Endothelial cell of umbilical vein (primary cell): ENCODE measurements around the gene ANP32B. TPM values are rescaled to one million over a fixed set of nuclear protein-coding genes. Genes with fewer than 3 reads are reported as not detected.

Source experiments
- BruUV-seq: library from RNA; stranded (reverse); fragments of 400-500 nt; replicated peaks from 2 replicates; lab custom pipeline; 2021; lab: Mats Ljungman, UMichigan
- CTCF ChIA-PET: fragments of 300-600, 350-600 bp; sonication (Branson Sonifier 250); formaldehyde crosslinking; loops from one replicate; lab custom pipeline; 2021; ENCODE audit warnings: antibody characterized with exemption, inconsistent platforms; lab: Charles Lee
- POLR2A ChIA-PET: fragments of 300-600, 350-600 bp; sonication (Branson Sonifier 250); formaldehyde crosslinking; loops from one replicate; lab custom pipeline; 2021; ENCODE audit warnings: antibody characterized with exemption, inconsistent platforms; lab: Charles Lee
- DNase-seq: peaks from one replicate; pipeline ENCODE4 v3.0.0-alpha.2; 2011; ENCODE audit warnings: low read depth, low spot score
- FAIRE-seq: peaks from 2 replicates; lab custom pipeline; 2011; peaks lifted over from hg19 to GRCh38; lab: Jason Lieb, UNC
- H2AFZ ChIP-seq: 2 replicates; pipeline ENCODE4 v1.6.0; 2012; ENCODE audit warnings: low read depth, low read length, control low read depth, inconsistent platforms
- H3K27ac ChIP-seq: 2 replicates; pipeline ENCODE4 v1.5.1; 2011; ENCODE audit warnings: low read depth, mild to moderate bottlenecking, control low read depth, low read length, moderate library complexity; ENCODE audit not compliant: insufficient read depth
- H3K27me3 ChIP-seq, 2 experiments: 2 replicates each; pipeline versions ENCODE4 v1.6.0 to v1.6.1; 2011; ENCODE audit warnings: low read length in 2 of 2, mixed read lengths in 1 of 2; ENCODE audit not compliant: control insufficient read depth in 2 of 2, insufficient read depth in 2 of 2
- H3K36me3 ChIP-seq, 2 experiments: 2 replicates in 1 of 2; 3 replicates in 1 of 2; pipeline ENCODE4 v1.5.1; 2011; ENCODE audit warnings: low read length in 2 of 2, mild to moderate bottlenecking in 1 of 2, moderate library complexity in 1 of 2; ENCODE audit not compliant: control insufficient read depth in 2 of 2, insufficient read depth in 2 of 2; ENCODE audit errors: extremely low read depth in 1 of 2
- H3K4me1 ChIP-seq: 3 replicates; pipeline ENCODE4 v1.5.1; 2011; ENCODE audit warnings: mild to moderate bottlenecking, low read length; ENCODE audit not compliant: control insufficient read depth, insufficient read depth; ENCODE audit errors: extremely low read depth
- H3K4me2 ChIP-seq: 2 replicates; pipeline ENCODE4 v1.6.1; 2011; ENCODE audit warnings: low read length, control low read depth, mixed read lengths; ENCODE audit not compliant: insufficient read depth
- H3K4me3 ChIP-seq, 3 experiments: fragments of 200-600 bp in 1 of 3; sonication (generic), shearing (Covaris generic) in 1 of 3; replicated peaks in 1 of 3; 2 replicates each; pipeline ENCODE4 v1.5.1; 2011 to 2016; ENCODE audit warnings: control low read depth in 3 of 3, low read length in 3 of 3, mild to moderate bottlenecking in 2 of 3, inconsistent platforms in 1 of 3, low read depth in 1 of 3, moderate library complexity in 1 of 3; ENCODE audit not compliant: insufficient read depth in 1 of 3
- H3K79me2 ChIP-seq: 2 replicates; pipeline ENCODE4 v1.6.0; 2012; ENCODE audit warnings: low read length, inconsistent platforms; ENCODE audit not compliant: control insufficient read depth, insufficient read depth
- H3K9ac ChIP-seq: replicated peaks from 2 replicates; pipeline ENCODE3; 2011; ENCODE audit warnings: low read length, control low read depth; ENCODE audit not compliant: insufficient read depth; ENCODE audit errors: extremely low read depth
- H3K9me1 ChIP-seq: replicated peaks from 3 replicates; pipeline ENCODE4 v1.6.0; 2011; ENCODE audit warnings: mild to moderate bottlenecking, low read length; ENCODE audit not compliant: control insufficient read depth, insufficient read depth; ENCODE audit errors: extremely low read depth
- H3K9me3 ChIP-seq: replicated peaks from 2 replicates; pipeline ENCODE4 v1.5.1; 2012; ENCODE audit warnings: low read length, inconsistent platforms; ENCODE audit not compliant: control insufficient read depth, insufficient read depth
- H4K20me1 ChIP-seq: replicated peaks from 2 replicates; pipeline ENCODE3; 2011; ENCODE audit warnings: mild to moderate bottlenecking, low read length; ENCODE audit not compliant: control insufficient read depth, insufficient read depth; ENCODE audit errors: extremely low read depth
- CTCF ChIP-seq, 2 donors: IDR thresholded peaks; 1 replicate in 1 of 2; 2 replicates in 1 of 2; pipeline ENCODE4 v1.5.1; 2011; ENCODE audit warnings: low read length in 2 of 2, mild to moderate bottlenecking in 2 of 2, moderate library complexity in 2 of 2, control low read depth in 1 of 2, inconsistent platforms in 1 of 2, low read depth in 1 of 2; ENCODE audit not compliant: insufficient read depth in 1 of 2; ENCODE audit errors: extremely low read depth in 1 of 2
- FOS ChIP-seq: IDR thresholded peaks from 2 replicates; pipeline ENCODE4 v1.6.1; 2011; ENCODE audit warnings: mild to moderate bottlenecking, low read length, moderate library complexity, borderline replicate concordance; ENCODE audit not compliant: insufficient read depth
- GATA2 ChIP-seq: IDR thresholded peaks from 2 replicates; pipeline ENCODE4 v1.7.0; 2011; ENCODE audit warnings: low read depth, mild to moderate bottlenecking, moderate library complexity, mixed read lengths, low read length; ENCODE audit not compliant: insufficient read length, insufficient read depth
- JUN ChIP-seq: IDR thresholded peaks from 2 replicates; pipeline ENCODE4 v1.6.1; 2011; ENCODE audit warnings: borderline replicate concordance, low read depth; ENCODE audit not compliant: insufficient read length, insufficient read depth
- MAX ChIP-seq: IDR thresholded peaks from 2 replicates; pipeline ENCODE4 v1.6.1; 2011; ENCODE audit not compliant: insufficient read depth, insufficient read length
- MYC ChIP-seq: IDR thresholded peaks from one replicate; pipeline ENCODE4 v1.6.1; 2011; ENCODE audit warnings: mild to moderate bottlenecking, low read depth, low read length
- POLR2A ChIP-seq: IDR thresholded peaks from 2 replicates; pipeline ENCODE4 v1.6.1; 2012; ENCODE audit warnings: low read depth, mild to moderate bottlenecking, control low read depth, low read length
- POLR2AphosphoS5 ChIP-seq: IDR thresholded peaks from 2 replicates; pipeline ENCODE4 v1.6.1; 2012; ENCODE audit warnings: low read depth, mild to moderate bottlenecking, control low read depth, low read length, moderate library complexity; ENCODE audit not compliant: insufficient read depth
- dilution Hi-C: fragments of 300-500 bp; cut with MboI; formaldehyde crosslinking; loops from one replicate; pipeline ENCODE4 v1.15.0; 2019; ENCODE audit warnings: low sequenced_read_pairs; ENCODE audit not compliant: extremely low pct_ligation_motif_present
- intact Hi-C: fragments of 100-400 bp; cut with micrococcal nuclease; formaldehyde crosslinking; loops from one replicate; pipeline ENCODE4 v1.10.0; 2022
- polyA plus RNA-seq, 4 experiments: library from polyadenylated mRNA; depleted of rRNA in 3 of 4; stranded (reverse) in 3 of 4; unstranded in 1 of 4; fragments of >200 nt; gene quantifications; 2 replicates each; pipeline versions ENCODE4 v1.2.1 to v1.2.3, GENCODE V29; 2011 to 2012; ENCODE audit warnings: missing spikeins in 1 of 4
- total RNA-seq: library from RNA; stranded (reverse); gene quantifications from 2 replicates; pipeline ENCODE4 v1.2.3, GENCODE V29; 2021

The ANP32B gene
- total and polyA plus RNA-seq, 2 donors (not counting 3 experiments of a cell fraction or from before 2014, with no cell fraction given): 13.9 to 173 TPM

- ChIA-PET POLR2A (no interaction called here), CTCF (interaction anchor here (1.2 to 1.9 kb wide), 3 partner anchors 25 to 37 kb away, joined by 3 to 6 read pairs (median 4); partner anchors contain the start of gene NANS)
- FAIRE-seq: peak; percentile 69
- Histone ChIP-seq H3K27me3 (no peaks in the 10 kb centered on the region), H4K20me1 (no peaks in the 10 kb centered on the region), H3K79me2 (no peaks in the 10 kb centered on the region), H3K9me1 (no peaks in the 10 kb centered on the region), H3K4me3 (no peak overlapping the region), H3K4me1 (peaks cover 6% of the 10 kb centered on the region), H3K4me2 (no peak overlapping the region), H3K9ac (no peak overlapping the region), H3K9me3 (no peaks in the 10 kb centered on the region), H2AFZ (no peak overlapping the region), H3K27ac (no peak overlapping the region), H3K36me3 (no peaks in the 10 kb centered on the region)
- TF ChIP-seq GATA2 (no peak), MAX (no peak), POLR2AphosphoS5 (no peak), MYC (no peak), JUN (no peak), CTCF (IDR thresholded peaks at IDR 0.05; ENCODE audit: extremely low read depth in 1 of 2, insufficient read depth in 1 of 2, low read depth in 1 of 2, low read length in 2 of 2) (no peak), POLR2A (no peak), FOS (no peak)
- no TSS peak for BruUV-seq
- intact Hi-C loops (loop anchor here (5.0 kb wide), 1 partner anchor 319 kb away; no protein-coding TSS in a partner anchor), dilution Hi-C loops (no loop called here)
- no peak for DNase-seq
Measured at GRCh38 chr9:98031169-98031568, 48.0 kb downstream of the ANP32B start.
